H1 (cell line): ENCODE results near the gene NAXD. TPM values are rescaled to one million over a fixed set of nuclear protein-coding genes. Genes with fewer than 3 reads are reported as not detected.

Experiments used
- CTCF ChIA-PET: fragments of 300-600 bp; sonication (Branson Sonifier 250); formaldehyde crosslinking; loops from one replicate; lab custom pipeline; 2021; ENCODE audit not compliant: partially characterized antibody; lab: Charles Lee
- POLR2A ChIA-PET: fragments of 300-600 bp; sonication (Branson Sonifier 250); formaldehyde crosslinking; loops from one replicate; lab custom pipeline; 2021; ENCODE audit warnings: inconsistent platforms; ENCODE audit not compliant: partially characterized antibody; lab: Charles Lee
- DNase-seq, 2 experiments: peaks; one replicate each; pipeline versions ENCODE4 v3.0.0 to v3.0.0-alpha.2; 2010 to 2022; ENCODE audit warnings: low spot score in 2 of 2, low read depth in 1 of 2, mixed read lengths in 1 of 2
- FAIRE-seq: peaks from 2 replicates; lab custom pipeline; 2011; peaks lifted over from hg19 to GRCh38; lab: Jason Lieb, UNC
- H2AFZ ChIP-seq: 2 replicates; pipeline ENCODE4 v1.8.1; 2012; ENCODE audit warnings: low read length, inconsistent platforms
- H2AK5ac ChIP-seq: 2 replicates; pipeline ENCODE4 v1.6.1; 2013; ENCODE audit warnings: low read depth, low read length
- H2BK120ac ChIP-seq: replicated peaks from 2 replicates; pipeline ENCODE3; 2013; ENCODE audit warnings: low read depth, low read length, inconsistent platforms
- H2BK12ac ChIP-seq: 2 replicates; pipeline ENCODE4 v1.6.1; 2013; ENCODE audit warnings: low read depth, low read length
- H2BK15ac ChIP-seq: 2 replicates; pipeline ENCODE4 v1.6.1; 2013; ENCODE audit warnings: low read length
- H2BK20ac ChIP-seq: 2 replicates; pipeline ENCODE4 v1.6.1; 2013; ENCODE audit warnings: low read length
- H2BK5ac ChIP-seq: 2 replicates; pipeline ENCODE4 v1.6.1; 2013; ENCODE audit warnings: low read depth, low read length
- H3K14ac ChIP-seq: 2 replicates; pipeline ENCODE4 v1.6.1; 2013; ENCODE audit warnings: inconsistent platforms; ENCODE audit not compliant: insufficient read length
- H3K18ac ChIP-seq: 2 replicates; pipeline ENCODE4 v1.6.1; 2013; ENCODE audit warnings: low read length; ENCODE audit errors: extremely low read depth
- H3K23ac ChIP-seq: 2 replicates; pipeline ENCODE4 v1.6.1; 2013; ENCODE audit warnings: inconsistent platforms; ENCODE audit not compliant: insufficient read length
- H3K23me2 ChIP-seq: 2 replicates; pipeline ENCODE4 v1.6.1; 2013; ENCODE audit warnings: low read depth, low read length
- H3K27ac ChIP-seq: 2 replicates; pipeline ENCODE4 v1.6.1; 2011; ENCODE audit warnings: low read depth, low read length, inconsistent platforms
- H3K27me3 ChIP-seq, 4 experiments: replicated peaks in 1 of 4; 1 replicate in 1 of 4; 2 replicates in 3 of 4; pipeline versions ENCODE4 v1.6.1 to v1.8.1; 2011 to 2013; ENCODE audit warnings: low read length in 3 of 4, mild to moderate bottlenecking in 3 of 4, inconsistent platforms in 2 of 4, mixed read lengths in 2 of 4, moderate library complexity in 1 of 4; ENCODE audit not compliant: control insufficient read depth in 3 of 4, insufficient read depth in 3 of 4; ENCODE audit errors: extremely low read depth in 1 of 4
- H3K36me3 ChIP-seq, 4 experiments: 2 replicates each; pipeline versions ENCODE4 v1.6.1 to v1.8.1; 2011 to 2013; ENCODE audit warnings: mild to moderate bottlenecking in 4 of 4, low read length in 3 of 4, moderate library complexity in 2 of 4, control low read depth in 1 of 4, inconsistent platforms in 1 of 4; ENCODE audit not compliant: insufficient read depth in 4 of 4, control insufficient read depth in 2 of 4
- H3K4ac ChIP-seq: replicated peaks from 2 replicates; pipeline ENCODE3; 2013; ENCODE audit warnings: low read length, low read depth, mixed read lengths, inconsistent platforms; ENCODE audit not compliant: insufficient read length
- H3K4me1 ChIP-seq, 4 experiments: replicated peaks in 1 of 4; 1 replicate in 1 of 4; 2 replicates in 3 of 4; pipeline versions ENCODE4 v1.6.1 to v1.8.1; 2011 to 2013; ENCODE audit warnings: low read length in 3 of 4, inconsistent platforms in 2 of 4, mixed read lengths in 1 of 4; ENCODE audit not compliant: insufficient read depth in 4 of 4, control insufficient read depth in 3 of 4
- H3K4me2 ChIP-seq, 2 experiments: 2 replicates each; pipeline versions ENCODE4 v1.6.1 to v1.8.1; 2011 to 2013; ENCODE audit warnings: low read depth in 2 of 2, low read length in 2 of 2, control low read depth in 1 of 2, inconsistent platforms in 1 of 2, mild to moderate bottlenecking in 1 of 2; ENCODE audit not compliant: insufficient read depth in 1 of 2
- H3K4me3 ChIP-seq, 4 experiments: fragments of 200-600, 300-600 bp in 1 of 4; sonication (generic), shearing (Covaris generic), sonication (Bioruptor Twin) in 1 of 4; 2 replicates each; pipeline versions ENCODE4 v1.5.1 to v1.8.1; 2011 to 2016; ENCODE audit warnings: low read length in 4 of 4, low read depth in 3 of 4, control low read depth in 2 of 4, inconsistent platforms in 2 of 4, mild to moderate bottlenecking in 2 of 4, mixed read lengths in 1 of 4, moderate library complexity in 1 of 4; ENCODE audit not compliant: insufficient read depth in 2 of 4; ENCODE audit errors: extremely low read depth in 1 of 4
- H3K56ac ChIP-seq: replicated peaks from 2 replicates; pipeline ENCODE3; 2013; ENCODE audit warnings: low read depth, mild to moderate bottlenecking, mixed read lengths, low read length, inconsistent platforms; ENCODE audit not compliant: insufficient read length
- H3K79me1 ChIP-seq: 2 replicates; pipeline ENCODE4 v1.6.1; 2013; ENCODE audit warnings: low read depth, low read length, control low read depth
- H3K79me2 ChIP-seq, 2 experiments: 2 replicates each; pipeline versions ENCODE4 v1.6.1 to v1.8.1; 2012 to 2013; ENCODE audit warnings: low read length in 2 of 2, mild to moderate bottlenecking in 2 of 2, inconsistent platforms in 1 of 2; ENCODE audit not compliant: insufficient read depth in 2 of 2, control insufficient read depth in 1 of 2
- H3K9ac ChIP-seq, 4 experiments: replicated peaks in 1 of 4; 1 replicate in 1 of 4; 2 replicates in 3 of 4; pipeline versions ENCODE4 v1.6.1 to v1.8.1; 2011 to 2013; ENCODE audit warnings: low read depth in 3 of 4, low read length in 3 of 4, control low read depth in 2 of 4, mild to moderate bottlenecking in 2 of 4, moderate library complexity in 2 of 4, inconsistent platforms in 1 of 4; ENCODE audit errors: extremely low read depth in 1 of 4
- H3K9me3 ChIP-seq, 2 experiments: 2 replicates each; pipeline versions ENCODE4 v1.6.1 to v1.8.1; 2012 to 2013; ENCODE audit warnings: mild to moderate bottlenecking in 2 of 2, moderate library complexity in 2 of 2, control low read depth in 1 of 2, inconsistent platforms in 1 of 2, low read depth in 1 of 2, low read length in 1 of 2, mixed read lengths in 1 of 2; ENCODE audit not compliant: insufficient read depth in 2 of 2
- H4K20me1 ChIP-seq, 2 experiments: replicated peaks in 1 of 2; 2 replicates each; pipeline versions ENCODE3 to v1.8.1; 2011 to 2013; ENCODE audit warnings: inconsistent platforms in 2 of 2, low read length in 2 of 2, mild to moderate bottlenecking in 1 of 2; ENCODE audit not compliant: insufficient read depth in 2 of 2, control insufficient read depth in 1 of 2
- H4K5ac ChIP-seq: 2 replicates; pipeline ENCODE4 v1.6.1; 2013; ENCODE audit warnings: low read length, low read depth, mixed read lengths, inconsistent platforms; ENCODE audit not compliant: insufficient read length
- H4K8ac ChIP-seq: 2 replicates; pipeline ENCODE4 v1.8.0; 2013; ENCODE audit warnings: mild to moderate bottlenecking, moderate library complexity, low read length, inconsistent platforms; ENCODE audit not compliant: insufficient read depth; ENCODE audit errors: extremely low read depth
- H4K91ac ChIP-seq: replicated peaks from 2 replicates; pipeline ENCODE3; 2013; ENCODE audit warnings: low read length, mixed read lengths, inconsistent platforms; ENCODE audit not compliant: insufficient read length
- ATF2 ChIP-seq: IDR thresholded peaks from 2 replicates; pipeline ENCODE4 v1.6.1; 2012; ENCODE audit warnings: low read length, inconsistent platforms
- CEBPB ChIP-seq: IDR thresholded peaks from 2 replicates; pipeline ENCODE4 v1.6.1; 2012; ENCODE audit warnings: low read depth, low read length
- CHD2 ChIP-seq: IDR thresholded peaks from 2 replicates; pipeline ENCODE4 v1.6.1; 2012; ENCODE audit warnings: low read length, improper control_type of control experiment
- CREB1 ChIP-seq: IDR thresholded peaks from 2 replicates; pipeline ENCODE4 v1.6.1; 2012; ENCODE audit warnings: inconsistent platforms
- RFX5 ChIP-seq: IDR thresholded peaks from 2 replicates; pipeline ENCODE4 v1.6.1; 2011; ENCODE audit warnings: low read depth, low read length, improper control_type of control experiment, borderline replicate concordance
- SIN3A ChIP-seq, 2 experiments: IDR thresholded peaks in 1 of 2; conservative IDR thresholded peaks in 1 of 2; 2 replicates each; pipeline ENCODE4 v1.6.1; 2011 to 2012; ENCODE audit warnings: low read length in 2 of 2, improper control_type of control experiment in 1 of 2, low read depth in 1 of 2, mild to moderate bottlenecking in 1 of 2
- YY1 ChIP-seq: IDR thresholded peaks from 2 replicates; pipeline ENCODE4 v1.6.1; 2011; ENCODE audit warnings: low read depth, mild to moderate bottlenecking, low read length
- WGBS, 2 experiments: shearing (Covaris generic) in 1 of 2; methylation state at CpG; one replicate each; pipeline versions ENCODE4 v1.1.6 to v1.1.7; 2013 to 2015; ENCODE audit warnings: low lambda C conversion rate in 2 of 2, mixed read lengths in 2 of 2, inconsistent platforms in 1 of 2, low coverage in 1 of 2, missing lambda C conversion rate in 1 of 2; ENCODE audit not compliant: insufficient replicate concordance in 2 of 2, insufficient coverage in 1 of 2, insufficient read length in 1 of 2; ENCODE audit errors: extremely low coverage in 1 of 2, missing lambda C conversion rate in 1 of 2; 5-methylcytosine and 5-hydroxymethylcytosine counted together
- polyA plus RNA-seq, 7 experiments: library from polyadenylated mRNA; depleted of rRNA in 3 of 7; stranded (reverse) in 5 of 7; unstranded in 2 of 7; fragments of >200 nt in 5 of 7; fragments of 200-250 nt in 2 of 7; gene quantifications; 1 replicate in 5 of 7; 2 replicates in 1 of 7; 4 replicates in 1 of 7; pipeline versions ENCODE4 v1.2.1 to v1.2.3, GENCODE V29; 2011 to 2013; ENCODE audit warnings: missing spikeins in 2 of 7, mixed read lengths in 2 of 7
- total RNA-seq: library from RNA; stranded (reverse); fragmentation: NEBNext Ultra II Directional; extraction: Animal tissue kit (Norgen Biotek cat#: 25700); gene quantifications from 2 replicates; pipeline ENCODE4 v1.2.1, GENCODE V29; 2021

Gene NAXD
- total and polyA plus RNA-seq, 2 of the 8 experiments (the other 6 are each of a cell fraction or from before 2014, with no cell fraction given), result 25.4 to 35.5 TPM

GRCh38 chr13:110628477-110628793 lies 13.1 kb downstream of the NAXD start:
- DNase-seq (no peak), FAIRE-seq (no peak)
- no peak overlapping the region for H3K56ac ChIP-seq
- H3K23me2 ChIP-seq, result no peaks in the 10 kb centered on the region
- no peak overlapping the region for H2AK5ac ChIP-seq
- no peak overlapping the region for H3K4me2 ChIP-seq
- H3K79me1 ChIP-seq, result peaks cover 6% of the 10 kb centered on the region
- H3K18ac ChIP-seq, result no peak overlapping the region
- no peak overlapping the region for H2AFZ ChIP-seq
- no peak overlapping the region for H2BK20ac ChIP-seq
- H3K36me3 ChIP-seq, result peaks cover 0 to 3% (median under 1%) of the 10 kb centered on the region in 4 experiments; a peak in 4 of 8 replicates
- ChIA-PET CTCF (interaction anchor here (1.1 to 2.2 kb wide), 4 partner anchors 10 to 53 kb away, joined by 3 to 8 read pairs (median 4); no protein-coding TSS in a partner anchor), POLR2A (interaction anchor here (1.2 to 1.7 kb wide), 2 partner anchors 13 to 16 kb away, joined by 3 to 4 read pairs; partner anchors contain the start of gene NAXD)
- no peaks in the 10 kb centered on the region for H3K9me3 ChIP-seq
- H2BK120ac ChIP-seq, result no peak overlapping the region
- H3K4ac ChIP-seq, result no peak overlapping the region
- no peak overlapping the region for H4K5ac ChIP-seq
- H3K27me3 ChIP-seq, result no peaks in the 10 kb centered on the region
- H3K27ac ChIP-seq, result no peak overlapping the region
- H2BK12ac ChIP-seq, result no peak overlapping the region
- 92% methylated on average over 13 of the region's 13 CpGs; no CpG with 5 or more reads in 1 of the 2 experiments for WGBS, 2 experiments
- H3K4me3 ChIP-seq, result no peak overlapping the region
- H3K79me2 ChIP-seq, result peaks cover 0 to 62% of the 10 kb centered on the region in 2 experiments; a peak in 3 of 4 replicates
- H3K23ac ChIP-seq, result no peak overlapping the region
- H4K20me1 ChIP-seq, result peaks cover 9 to 24% of the 10 kb centered on the region in 2 experiments
- no peak overlapping the region for H3K9ac ChIP-seq
- no peak overlapping the region for H2BK15ac ChIP-seq
- H3K14ac ChIP-seq, result no peak overlapping the region
- H2BK5ac ChIP-seq, result no peak overlapping the region; the same call in 1 of the 2 replicates
- no peak overlapping the region for H4K8ac ChIP-seq
- no peak overlapping the region for H4K91ac ChIP-seq
- H3K4me1 ChIP-seq, result no peaks in the 10 kb centered on the region; a peak in 1 of 7 replicates
- no peak for TF ChIP-seq CHD2
- no peak for TF ChIP-seq ATF2
- TF ChIP-seq RFX5, result no peak
- no peak for TF ChIP-seq SIN3A (conservative IDR thresholded peaks at IDR 0.05 in 1 of 2, IDR thresholded peaks at IDR 0.05 in 1 of 2; ENCODE audit: low read depth in 1 of 2, low read length in 2 of 2)
- no peak for TF ChIP-seq CEBPB
- TF ChIP-seq CREB1, result no peak
- no peak for TF ChIP-seq YY1
